HepG2 (cell line): ENCODE measurements around the gene KCNJ14. TPM values are rescaled to one million over a fixed set of nuclear protein-coding genes. Genes with fewer than 3 reads are reported as not detected.

Experiments used
- HINFP ChIP-seq: sonication (generic); formaldehyde crosslinking; IDR thresholded peaks from 2 replicates; pipeline ENCODE4 v1.4.0; 2020; ENCODE audit warnings: low read depth, mild to moderate bottlenecking, missing genetic modification reagents
- HNF4A ChIP-seq: sonication (generic); formaldehyde crosslinking; IDR thresholded peaks from 2 replicates; pipeline ENCODE4 v1.4.0; 2020; ENCODE audit warnings: missing genetic modification reagents
- JARID2 ChIP-seq: sonication (generic); formaldehyde crosslinking; IDR thresholded peaks from 2 replicates; pipeline ENCODE4 v1.8.1; 2023; ENCODE audit warnings: missing genetic modification reagents, inconsistent platforms; ENCODE audit not compliant: insufficient replicate concordance
- MBNL3 ChIP-seq: fragments of 250-450 bp; sonication (Bioruptor Pico); conservative IDR thresholded peaks from 2 replicates; pipeline ENCODE4 v1.8.0; 2022; ENCODE audit warnings: mild to moderate bottlenecking, inconsistent platforms
- MYNN ChIP-seq: sonication (generic); formaldehyde crosslinking; IDR thresholded peaks from 2 replicates; pipeline ENCODE4 v1.4.0; 2020; ENCODE audit warnings: mild to moderate bottlenecking, low read depth, missing genetic modification reagents
- POGK ChIP-seq: sonication (generic); formaldehyde crosslinking; conservative IDR thresholded peaks from 2 replicates; pipeline ENCODE4 v1.8.0; 2022; ENCODE audit warnings: mild to moderate bottlenecking, moderate library complexity, missing genetic modification reagents
- RFXAP ChIP-seq: sonication (generic); formaldehyde crosslinking; IDR thresholded peaks from 2 replicates; pipeline ENCODE4 v1.4.0; 2020; ENCODE audit warnings: missing genetic modification reagents, borderline replicate concordance
- SSRP1 ChIP-seq: IDR thresholded peaks from 2 replicates; pipeline ENCODE4 v1.6.1; 2016; ENCODE audit warnings: control low read depth
- TIGD3 ChIP-seq: sonication (generic); formaldehyde crosslinking; IDR thresholded peaks from 2 replicates; pipeline ENCODE4 v1.5.1; 2020; ENCODE audit warnings: mild to moderate bottlenecking, missing genetic modification reagents, borderline replicate concordance
- XRCC5 ChIP-seq: fragments of 200-400 bp; formaldehyde crosslinking; optimal IDR thresholded peaks from 2 replicates; pipeline ENCODE3; 2017; ENCODE audit warnings: mild to moderate bottlenecking, low read length
- ZBTB3 ChIP-seq: sonication (generic); formaldehyde crosslinking; IDR thresholded peaks from 2 replicates; pipeline ENCODE4 v1.4.0; 2020; ENCODE audit warnings: low read depth, mild to moderate bottlenecking, moderate library complexity, missing genetic modification reagents, borderline replicate concordance
- ZBTB8A ChIP-seq: sonication (generic); formaldehyde crosslinking; IDR thresholded peaks from 2 replicates; pipeline ENCODE4 v1.4.0; 2020; ENCODE audit warnings: mild to moderate bottlenecking, low read depth, missing genetic modification reagents, borderline replicate concordance
- ZMYM2 ChIP-seq: sonication (generic); formaldehyde crosslinking; IDR thresholded peaks from 2 replicates; pipeline ENCODE4 v1.8.0; 2022; ENCODE audit warnings: mild to moderate bottlenecking, missing genetic modification reagents
- ZNF20 ChIP-seq: sonication (generic); formaldehyde crosslinking; IDR thresholded peaks from 2 replicates; pipeline ENCODE4 v1.4.0; 2020; ENCODE audit warnings: mild to moderate bottlenecking, moderate library complexity, missing genetic modification reagents
- ZNF343 ChIP-seq: sonication (generic); formaldehyde crosslinking; IDR thresholded peaks from 2 replicates; pipeline ENCODE4 v1.4.0; 2020; ENCODE audit warnings: mild to moderate bottlenecking, missing genetic modification reagents
- ZNF513 ChIP-seq: sonication (generic); formaldehyde crosslinking; conservative IDR thresholded peaks from 2 replicates; pipeline ENCODE4 v1.5.0; 2020; ENCODE audit warnings: missing genetic modification reagents
- ZNF597 ChIP-seq: sonication (generic); formaldehyde crosslinking; IDR thresholded peaks from 2 replicates; pipeline ENCODE4 v1.5.0; 2020; ENCODE audit warnings: missing genetic modification reagents
- ZNF614 ChIP-seq: IDR thresholded peaks from 2 replicates; pipeline ENCODE4 v1.6.1; 2018; ENCODE audit warnings: missing biosample characterization, missing genetic modification reagents, inconsistent platforms, borderline replicate concordance
- ZNF615 ChIP-seq: sonication (generic); formaldehyde crosslinking; IDR thresholded peaks from 2 replicates; pipeline ENCODE4 v1.5.0; 2020; ENCODE audit warnings: mild to moderate bottlenecking, missing genetic modification reagents, borderline replicate concordance
- ZNF629 ChIP-seq: sonication (generic); formaldehyde crosslinking; conservative IDR thresholded peaks from 2 replicates; pipeline ENCODE4 v1.5.0; 2020; ENCODE audit warnings: missing genetic modification reagents
- ZNF777 ChIP-seq: sonication (generic); formaldehyde crosslinking; IDR thresholded peaks from 2 replicates; pipeline ENCODE4 v1.4.0; 2020; ENCODE audit warnings: missing genetic modification reagents
- polyA plus RNA-seq, 8 experiments: library from polyadenylated mRNA; depleted of rRNA in 3 of 8; stranded (reverse) in 7 of 8; unstranded in 1 of 8; fragments of >200 nt; fragmentation: Illumina TruSeq in 4 of 8; extraction: Trizol in 4 of 8; gene quantifications; 2 replicates each; pipeline versions ENCODE4 v1.2.1 to v1.2.3, GENCODE V29; 2011 to 2016; ENCODE audit warnings: low read depth in 4 of 8, missing spikeins in 1 of 8, mixed read lengths in 1 of 8; ENCODE audit not compliant: insufficient read depth in 1 of 8
- total RNA-seq, 5 experiments: library from RNA; depleted of rRNA; stranded (reverse); fragments of >200 nt; fragmentation: Illumina TruSeq; extraction: Trizol; gene quantifications; 2 replicates each; pipeline ENCODE4 v1.2.3, GENCODE V29; 2016; ENCODE audit warnings: low read depth in 1 of 5

KCNJ14 gene
- total and polyA plus RNA-seq, 2 of the 13 experiments (the other 11 are each of a cell fraction or from before 2014, with no cell fraction given), result 0.20 to 0.51 TPM

- no peak for TF ChIP-seq MBNL3 (CRISPR knock-in tag)
- no peak for TF ChIP-seq MYNN
- no peak for TF ChIP-seq HINFP (CRISPR knock-in tag)
- TF ChIP-seq ZNF614 (CRISPR knock-in tag), result no peak
- TF ChIP-seq ZNF597 (CRISPR knock-in tag), result no peak
- TF ChIP-seq RFXAP (CRISPR knock-in tag), result no peak
- TF ChIP-seq HNF4A, result peak; percentile 79
- no peak for TF ChIP-seq ZNF513 (CRISPR knock-in tag)
- TF ChIP-seq ZNF20 (CRISPR knock-in tag), result no peak
- TF ChIP-seq ZNF629 (CRISPR knock-in tag), result peak; percentile 83
- peak; percentile 68; the same call in 1 of the 2 replicates for TF ChIP-seq ZMYM2 (CRISPR knock-in tag)
- no peak for TF ChIP-seq ZBTB3
- no peak for TF ChIP-seq SSRP1 (CRISPR knock-in tag)
- TF ChIP-seq ZNF615 (CRISPR knock-in tag), result no peak
- TF ChIP-seq ZBTB8A (CRISPR knock-in tag), result no peak
- TF ChIP-seq JARID2 (CRISPR knock-in tag), result no peak
- TF ChIP-seq ZNF777 (CRISPR knock-in tag), result no peak
- peak; percentile 27 for TF ChIP-seq XRCC5
- TF ChIP-seq POGK, result no peak
- TF ChIP-seq ZNF343 (CRISPR knock-in tag), result no peak
- no peak for TF ChIP-seq TIGD3 (CRISPR knock-in tag)
Measured at GRCh38 chr19:48487544-48487943, 32.2 kb downstream of the KCNJ14 start (continued).
